Activated CD8-positive, alpha-beta T cell treated with anti-CD3 and anti-CD28 coated beads, Interleukin-2, amount 10 ng/mL, durations not matched to agents 7 days and 5 days (primary cell): Measurements from ENCODE around the gene ZDHHC11. TPM values are rescaled to one million over a fixed set of nuclear protein-coding genes. Genes with fewer than 3 reads are reported as not detected.
"Not testable (repeated sequence)": the region's sequence is repeated elsewhere in the genome, so short reads cannot be mapped to it uniquely, and the experiment has no call there.

Source experiments
- ATAC-seq: fragments of 150-1000 bp; cut with Tn5 transposase; one replicate; pipeline ENCODE4 v1.10.0; 2021; ENCODE audit warnings: moderate library complexity
- CTCF ChIA-PET: fragments of 350-600 bp; sonication (Branson Sonifier 250); formaldehyde crosslinking; loops from one replicate; lab custom pipeline; 2021; ENCODE audit warnings: antibody characterized with exemption; lab: Charles Lee
- POLR2A ChIA-PET: fragments of 350-600 bp; sonication (Branson Sonifier 250); formaldehyde crosslinking; loops from one replicate; lab custom pipeline; 2021; ENCODE audit warnings: antibody characterized with exemption; lab: Charles Lee
- DNase-seq: peaks from one replicate; pipeline ENCODE4 v3.0.0-alpha.2; 2020
- H3K27ac Mint-ChIP-seq: one replicate; pipeline ENCODE4 v1.8.0; 2021; ENCODE audit warnings: mild to moderate bottlenecking, mixed read lengths
- H3K27me3 Mint-ChIP-seq: one replicate; pipeline ENCODE4 v1.8.0; 2021; ENCODE audit warnings: low read depth, mixed read lengths
- H3K36me3 Mint-ChIP-seq: one replicate; pipeline ENCODE4 v1.8.0; 2021; ENCODE audit warnings: low read depth, mixed read lengths
- H3K4me1 Mint-ChIP-seq: one replicate; pipeline ENCODE4 v1.8.0; 2021; ENCODE audit warnings: low read depth, mixed read lengths
- H3K4me3 Mint-ChIP-seq: one replicate; pipeline ENCODE4 v1.8.0; 2021; ENCODE audit warnings: mild to moderate bottlenecking, mixed read lengths
- H3K9me3 Mint-ChIP-seq: one replicate; pipeline ENCODE4 v1.8.0; 2022; ENCODE audit warnings: mixed read lengths; ENCODE audit not compliant: insufficient read depth
- total RNA-seq, 2 experiments: library from RNA; stranded (reverse); gene quantifications; one replicate each; pipeline ENCODE4 v1.2.3, GENCODE V29; 2021

Gene ZDHHC11
- total RNA-seq, 2 experiments from 2014 or later, result 11.9 to 17.0 TPM

DNA sequence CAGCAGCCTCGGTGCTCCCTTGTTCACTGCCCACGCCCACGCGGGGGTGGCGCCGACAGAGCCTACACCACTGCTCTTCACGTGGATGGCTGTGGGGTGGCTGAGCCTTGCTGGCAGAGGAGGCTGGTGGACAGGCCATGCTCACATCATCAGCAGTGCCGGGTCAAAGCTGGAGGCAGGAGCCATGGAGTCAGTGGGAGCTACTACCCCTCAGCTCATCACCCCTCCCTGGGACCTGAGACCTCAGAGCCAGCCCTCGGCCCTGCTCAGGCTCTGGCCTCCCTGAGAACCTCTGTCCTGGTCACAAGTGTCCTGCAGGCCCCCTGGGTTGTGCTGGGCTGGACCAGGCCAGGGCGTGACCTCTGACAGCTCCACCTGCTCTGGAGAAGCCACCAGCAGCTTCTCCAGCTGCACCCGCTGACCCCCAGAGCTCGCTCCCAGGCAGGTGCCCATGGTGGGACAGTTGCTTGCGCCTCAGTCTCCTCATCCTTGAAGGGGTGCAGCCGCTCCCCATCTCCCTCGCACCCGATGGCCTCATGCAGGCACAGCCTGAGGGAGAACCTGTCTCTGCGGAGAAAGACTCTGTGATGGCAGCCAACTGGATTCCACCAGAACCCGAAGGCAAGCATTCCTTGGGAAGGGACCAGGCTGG lies 75.8 kb downstream of the ZDHHC11 start:
- H3K27ac Mint-ChIP-seq, H3K36me3 Mint-ChIP-seq, H3K4me3 Mint-ChIP-seq, H3K4me1 Mint-ChIP-seq, DNase-seq, H3K27me3 Mint-ChIP-seq, CTCF ChIA-PET, H3K9me3 Mint-ChIP-seq, ATAC-seq: not testable (repeated sequence)
- POLR2A ChIA-PET, result interaction anchor here (1.0 kb wide), 1 partner anchor 92 kb away, joined by 5 read pairs; no protein-coding TSS in a partner anchor

DNA sequence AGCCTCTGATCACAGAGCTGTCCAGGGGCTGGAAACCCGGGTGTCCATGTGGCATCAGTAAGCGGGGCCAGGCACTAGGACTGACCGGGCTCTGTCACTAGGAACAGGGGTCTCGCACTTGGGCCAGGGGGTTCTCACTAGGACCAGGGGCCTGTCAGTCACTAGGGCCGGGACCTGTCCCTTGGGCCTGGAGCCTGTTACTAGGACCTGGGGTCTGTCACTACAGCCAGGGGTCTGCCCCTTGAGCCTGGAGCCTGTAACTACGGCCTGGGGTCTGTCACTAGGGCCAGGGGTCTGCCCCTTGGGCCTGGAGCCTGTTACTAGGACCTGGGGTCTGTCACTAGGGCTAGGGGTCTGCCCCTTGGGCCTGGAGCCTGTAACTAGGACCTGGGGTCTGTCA lies 76.5 kb downstream of the ZDHHC11 start:
- H3K4me3 Mint-ChIP-seq, CTCF ChIA-PET, POLR2A ChIA-PET, H3K27me3 Mint-ChIP-seq, H3K4me1 Mint-ChIP-seq, H3K9me3 Mint-ChIP-seq, ATAC-seq, DNase-seq, H3K36me3 Mint-ChIP-seq, H3K27ac Mint-ChIP-seq: not testable (repeated sequence)

- no peak for ATAC-seq
- H3K4me3 Mint-ChIP-seq, result no peak overlapping the region
- no peaks in the 10 kb centered on the region for H3K9me3 Mint-ChIP-seq
- no peak for DNase-seq
- H3K36me3 Mint-ChIP-seq, result no peaks in the 10 kb centered on the region
- no peaks in the 10 kb centered on the region for H3K4me1 Mint-ChIP-seq
- no peak overlapping the region for H3K27ac Mint-ChIP-seq
- no peaks in the 10 kb centered on the region for H3K27me3 Mint-ChIP-seq
- ChIA-PET CTCF (no interaction called here), POLR2A (no interaction called here)
Measured at GRCh38 chr5:773517-774264, 77.1 kb downstream of the ZDHHC11 start.

- H3K27me3 Mint-ChIP-seq, POLR2A ChIA-PET, ATAC-seq, H3K27ac Mint-ChIP-seq, CTCF ChIA-PET, H3K36me3 Mint-ChIP-seq, H3K4me1 Mint-ChIP-seq, H3K4me3 Mint-ChIP-seq, H3K9me3 Mint-ChIP-seq, DNase-seq: not testable (repeated sequence)
Measured at GRCh38 chr5:772931-773330, 77.9 kb downstream of the ZDHHC11 start.

GRCh38 chr5:772547-772890 lies 78.3 kb downstream of the ZDHHC11 start:
- H3K27ac Mint-ChIP-seq, CTCF ChIA-PET, POLR2A ChIA-PET, H3K36me3 Mint-ChIP-seq, ATAC-seq, H3K9me3 Mint-ChIP-seq, H3K27me3 Mint-ChIP-seq, H3K4me1 Mint-ChIP-seq, H3K4me3 Mint-ChIP-seq, DNase-seq: not testable (repeated sequence)

GRCh38 chr5:771841-772546 lies 78.8 kb downstream of the ZDHHC11 start:
- DNase-seq, result not testable (repeated sequence)

GRCh38 chr5:771087-771781 lies 79.6 kb downstream of the ZDHHC11 start:
- H3K27ac Mint-ChIP-seq, POLR2A ChIA-PET, H3K27me3 Mint-ChIP-seq, CTCF ChIA-PET, H3K4me3 Mint-ChIP-seq, H3K36me3 Mint-ChIP-seq, DNase-seq, ATAC-seq, H3K9me3 Mint-ChIP-seq, H3K4me1 Mint-ChIP-seq: not testable (repeated sequence)

More at GRCh38 chr5:771841-772546, 78.8 kb downstream of the ZDHHC11 start:
- H3K4me3 Mint-ChIP-seq, H3K9me3 Mint-ChIP-seq, H3K4me1 Mint-ChIP-seq, POLR2A ChIA-PET, CTCF ChIA-PET, H3K27ac Mint-ChIP-seq, H3K27me3 Mint-ChIP-seq, ATAC-seq, H3K36me3 Mint-ChIP-seq: not testable (repeated sequence)

- CTCF ChIA-PET, H3K4me3 Mint-ChIP-seq, H3K36me3 Mint-ChIP-seq, H3K27ac Mint-ChIP-seq, H3K9me3 Mint-ChIP-seq, POLR2A ChIA-PET, DNase-seq, H3K27me3 Mint-ChIP-seq, H3K4me1 Mint-ChIP-seq, ATAC-seq: not testable (repeated sequence)
Measured at GRCh38 chr5:770585-770984, 80.2 kb downstream of the ZDHHC11 start.

DNA sequence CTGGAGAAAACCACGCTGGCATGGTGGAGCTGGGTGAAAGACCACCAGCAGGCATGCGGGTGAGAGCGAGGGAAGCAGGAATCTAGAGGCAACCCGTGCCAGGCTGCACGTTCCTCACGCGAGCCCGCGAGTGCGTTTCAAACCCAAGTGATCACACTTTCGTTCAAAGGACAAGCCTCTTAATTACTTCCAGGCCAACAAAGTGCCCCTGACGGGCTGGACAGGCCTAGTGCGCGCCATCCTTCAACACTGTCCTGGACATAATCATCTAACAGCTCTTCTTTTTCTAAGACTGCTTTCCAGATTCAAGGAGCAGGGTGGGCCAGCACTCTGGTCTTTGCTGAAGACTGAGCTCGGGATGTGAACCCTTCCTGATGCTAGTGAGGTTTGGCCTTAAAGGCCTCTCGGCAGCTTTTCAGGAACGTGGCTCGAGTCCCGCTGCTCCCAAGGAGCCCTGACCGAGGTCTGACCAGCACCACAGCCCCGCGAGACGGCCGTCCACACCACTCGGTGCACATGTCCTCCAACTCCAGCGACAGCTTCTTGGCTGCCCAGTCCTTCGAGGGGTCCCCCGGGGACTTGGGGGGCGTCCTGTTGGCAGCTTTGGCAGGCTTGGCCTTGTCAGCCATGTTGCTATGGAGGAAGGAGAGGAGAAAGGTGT lies 81.2 kb downstream of the ZDHHC11 start:
- CTCF ChIA-PET, H3K36me3 Mint-ChIP-seq, H3K9me3 Mint-ChIP-seq, H3K27me3 Mint-ChIP-seq, DNase-seq, H3K27ac Mint-ChIP-seq, H3K4me1 Mint-ChIP-seq, POLR2A ChIA-PET, H3K4me3 Mint-ChIP-seq, ATAC-seq: not testable (repeated sequence)

GRCh38 chr5:766666-767431 lies 83.9 kb downstream of the ZDHHC11 start:
- DNase-seq (no peak), ATAC-seq (no peak)
- no peaks in the 10 kb centered on the region for H3K27me3 Mint-ChIP-seq
- ChIA-PET POLR2A (no interaction called here), CTCF (no interaction called here)
- H3K9me3 Mint-ChIP-seq, result no peaks in the 10 kb centered on the region
- no peak overlapping the region for H3K4me3 Mint-ChIP-seq
- no peaks in the 10 kb centered on the region for H3K36me3 Mint-ChIP-seq
- H3K27ac Mint-ChIP-seq, result no peak overlapping the region
- no peaks in the 10 kb centered on the region for H3K4me1 Mint-ChIP-seq
